ENCODE measurements around the gene WNK4. TPM values are rescaled to one million over a fixed set of nuclear protein-coding genes. Genes with fewer than 3 reads are reported as not detected.

The WNK4 gene
- total and polyA plus RNA-seq, 9 of the 15 experiments (the other 6 are each of a cell fraction or from before 2014, with no cell fraction given): 0.32 to 25.8 (median 4.5) TPM

DNA sequence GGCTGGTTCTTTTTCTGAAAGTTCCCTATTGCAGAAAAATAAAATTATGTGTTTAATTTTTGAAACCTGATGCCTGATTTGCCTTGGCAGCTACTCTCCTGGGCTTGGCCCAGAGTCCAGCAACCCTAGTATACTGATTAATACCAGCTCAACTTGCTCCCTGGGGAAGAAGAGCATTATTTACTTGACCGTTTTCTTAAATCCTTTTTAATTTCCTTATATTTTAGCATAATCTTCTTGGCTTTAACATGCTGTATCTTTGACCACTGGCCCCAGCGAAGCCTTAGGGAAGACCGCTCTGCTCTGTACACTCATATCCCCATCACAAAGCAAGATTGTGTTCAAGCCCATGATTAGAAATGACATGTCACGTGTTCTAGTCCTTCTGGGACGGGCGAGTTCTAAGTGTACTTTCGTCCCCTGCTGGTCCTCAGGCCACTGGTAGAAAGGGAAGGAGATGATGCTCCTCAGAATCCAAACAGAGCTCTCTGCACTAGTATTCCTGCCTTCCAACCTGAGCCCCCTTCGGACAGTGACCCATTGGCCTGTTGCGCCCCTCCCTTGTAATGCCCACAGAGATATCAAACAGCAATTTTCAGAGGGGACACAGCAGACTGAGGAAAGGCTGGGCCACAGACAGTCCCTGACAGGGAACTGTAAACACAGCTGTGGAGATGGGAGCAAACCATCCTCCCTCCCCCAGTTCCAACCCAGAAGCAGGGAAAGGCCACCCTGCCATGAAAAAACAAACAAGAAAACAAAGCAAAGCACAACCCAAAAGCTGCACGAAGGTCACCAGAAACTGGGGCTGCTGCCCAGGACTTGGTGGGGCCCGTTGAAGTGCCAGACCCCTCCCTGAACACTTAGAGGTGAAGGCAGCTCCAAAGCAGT is 31.3 kb upstream of the WNK4 start:
- Histone ChIP-seq H3K9me1 (ENCODE audit: control insufficient read depth, insufficient read depth, low read length) (no peaks in the 10 kb centered on the region), H3K9ac (ENCODE audit: insufficient read depth in 1 of 2, low read depth in 2 of 2, low read length in 2 of 2) (no peak overlapping the region; a peak in 1 of 4 replicates), H3K4me1 (replicated peaks in 1 of 2; ENCODE audit: control insufficient read depth in 2 of 2, insufficient read depth in 2 of 2, low read length in 2 of 2) (peaks cover 20 to 21% of the 10 kb centered on the region in 2 experiments; a peak in 4 of 5 replicates), H3K4me3 (no peak overlapping the region), H3K27me3 (ENCODE audit: control insufficient read depth in 2 of 2, insufficient read depth in 2 of 2, low read length in 2 of 2) (no peaks in the 10 kb centered on the region), H4K20me1 (replicated peaks; ENCODE audit: control insufficient read depth, insufficient read depth, low read length) (peaks cover 3% of the 10 kb centered on the region; the same call in 1 of the 2 replicates), H3K27ac (ENCODE audit: extremely low read depth, low read depth, low read length) (no peak overlapping the region), H2AFZ (ENCODE audit: low read depth, low read length) (no peak overlapping the region), H3K36me3 (ENCODE audit: control insufficient read depth, insufficient read depth, low read length) (no peaks in the 10 kb centered on the region), H3K4me2 (ENCODE audit: insufficient read depth, low read length) (no peak overlapping the region), H3K9me3 (replicated peaks; ENCODE audit: control insufficient read depth, insufficient read depth, low read depth, low read length) (no peaks in the 10 kb centered on the region), H3K79me2 (ENCODE audit: control insufficient read depth, insufficient read depth, low read length) (peaks cover 7% of the 10 kb centered on the region; the same call in 2 of the 3 replicates)
- TF ChIP-seq, protein P1, sequence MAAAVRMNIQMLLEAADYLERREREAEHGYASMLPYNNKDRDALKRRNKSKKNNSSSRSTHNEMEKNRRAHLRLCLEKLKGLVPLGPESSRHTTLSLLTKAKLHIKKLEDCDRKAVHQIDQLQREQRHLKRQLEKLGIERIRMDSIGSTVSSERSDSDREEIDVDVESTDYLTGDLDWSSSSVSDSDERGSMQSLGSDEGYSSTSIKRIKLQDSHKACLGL (CRISPR knock-in tag; IDR thresholded peaks at IDR 0.05; ENCODE audit: borderline replicate concordance, poor library complexity, severe bottlenecking): no peak
- TF ChIP-seq RAD51 (IDR thresholded peaks at IDR 0.05; ENCODE audit: borderline replicate concordance, low read depth): 0 out of 2 replicates have a peak, but pooled peaks have one; percentile 11
- BruUV-seq (replicated peaks): no TSS peak
- in situ Hi-C loops (cut with MboI) (no loop called here), intact Hi-C loops (cut with micrococcal nuclease) (no loop called here)
- DNase-seq (ENCODE audit: extremely low read depth in 1 of 4, low spot score in 3 of 4) (no peak), ATAC-seq (no peak), FAIRE-seq (no peak)
- WGBS (ENCODE audit: insufficient coverage, low coverage, missing lambda C conversion rate): 73% methylated on average over 11 of the region's 11 CpGs
- ChIA-PET POLR2A (interaction anchor here (0.6 to 1.1 kb wide), 9 partner anchors 11 to 398 kb away, joined by 3 to 5 read pairs (median 3); no protein-coding TSS in a partner anchor), CTCF (ENCODE audit: low intra/inter-chr PET ratio) (no interaction called here)

All from K562 (cell line).